T47D (cell line): ENCODE results near the gene CTCF.

Source experiments
- DNase-seq, 2 experiments: peaks; one replicate each; pipeline versions ENCODE4 v3.0.0 to v3.0.0-alpha.2; 2011 to 2012; ENCODE audit warnings: low read depth in 1 of 2, low spot score in 1 of 2
- JUND ChIP-seq: IDR thresholded peaks from 2 replicates; pipeline ENCODE4 v1.6.1; 2012; ENCODE audit warnings: low read depth
- in situ Hi-C: cut with HindIII; loops from 2 replicates; pipeline ENCODE4 v1.10.0; 2016; ENCODE audit warnings: low sequenced_read_pairs, low pct_unique_long_range_greater_than_20kb

CTCF gene

GRCh38 chr16:67647681-67648080 is 85.4 kb downstream of the CTCF start:
- no peak for DNase-seq
- in situ Hi-C loops = no loop called here
- TF ChIP-seq JUND = no peak

- in situ Hi-C loops = no loop called here
- DNase-seq = no peak
- TF ChIP-seq JUND = no peak
Observed at GRCh38 chr16:67648088-67648763, 85.9 kb downstream of the CTCF start.

GRCh38 chr16:67648764-67649407 is 86.6 kb downstream of the CTCF start:
- in situ Hi-C loops = no loop called here
- no peak for DNase-seq
- no peak for TF ChIP-seq JUND

GRCh38 chr16:67649494-67649931 is 87.2 kb downstream of the CTCF start:
- no peak for TF ChIP-seq JUND
- DNase-seq = no peak
- in situ Hi-C loops = no loop called here

- in situ Hi-C loops = no loop called here
- no peak for DNase-seq
- TF ChIP-seq JUND = no peak
Observed at GRCh38 chr16:67650023-67650422, 87.7 kb downstream of the CTCF start.

GRCh38 chr16:67651039-67651438 is 88.7 kb downstream of the CTCF start:
- in situ Hi-C loops = no loop called here
- DNase-seq = no peak
- TF ChIP-seq JUND = no peak

- TF ChIP-seq JUND = no peak
- in situ Hi-C loops = no loop called here
- no peak for DNase-seq
Observed at GRCh38 chr16:67651847-67652246, 89.5 kb downstream of the CTCF start.

- in situ Hi-C loops = no loop called here
Observed at GRCh38 chr16:67652578-67653127, 90.3 kb downstream of the CTCF start.

GRCh38 chr16:67653128-67653788 is 90.9 kb downstream of the CTCF start:
- DNase-seq = no peak
- in situ Hi-C loops = no loop called here
- no peak for TF ChIP-seq JUND

More at GRCh38 chr16:67652578-67653127, 90.3 kb downstream of the CTCF start:
- DNase-seq = peak; percentile 81 to 92
- no peak for TF ChIP-seq JUND

- in situ Hi-C loops = no loop called here
- no peak for TF ChIP-seq JUND
- DNase-seq = no peak
Observed at GRCh38 chr16:67653789-67654402, 91.6 kb downstream of the CTCF start.

- no peak for DNase-seq
- TF ChIP-seq JUND = no peak
- in situ Hi-C loops = no loop called here
Observed at GRCh38 chr16:67654403-67654911, 92.1 kb downstream of the CTCF start.

GRCh38 chr16:67655363-67655762 is 93.0 kb downstream of the CTCF start:
- TF ChIP-seq JUND = no peak
- in situ Hi-C loops = no loop called here
- DNase-seq = no peak
